SW480 (cell line): ENCODE measurements around the gene TSSK2.
A peak's percentile ranks its signal among the peaks of the same experiment; 100 is the strongest.

Source experiments
- DNase-seq: peaks from one replicate; pipeline ENCODE4 v3.0.0-alpha.2; 2016; ENCODE audit warnings: low spot score

Gene TSSK2

DNA sequence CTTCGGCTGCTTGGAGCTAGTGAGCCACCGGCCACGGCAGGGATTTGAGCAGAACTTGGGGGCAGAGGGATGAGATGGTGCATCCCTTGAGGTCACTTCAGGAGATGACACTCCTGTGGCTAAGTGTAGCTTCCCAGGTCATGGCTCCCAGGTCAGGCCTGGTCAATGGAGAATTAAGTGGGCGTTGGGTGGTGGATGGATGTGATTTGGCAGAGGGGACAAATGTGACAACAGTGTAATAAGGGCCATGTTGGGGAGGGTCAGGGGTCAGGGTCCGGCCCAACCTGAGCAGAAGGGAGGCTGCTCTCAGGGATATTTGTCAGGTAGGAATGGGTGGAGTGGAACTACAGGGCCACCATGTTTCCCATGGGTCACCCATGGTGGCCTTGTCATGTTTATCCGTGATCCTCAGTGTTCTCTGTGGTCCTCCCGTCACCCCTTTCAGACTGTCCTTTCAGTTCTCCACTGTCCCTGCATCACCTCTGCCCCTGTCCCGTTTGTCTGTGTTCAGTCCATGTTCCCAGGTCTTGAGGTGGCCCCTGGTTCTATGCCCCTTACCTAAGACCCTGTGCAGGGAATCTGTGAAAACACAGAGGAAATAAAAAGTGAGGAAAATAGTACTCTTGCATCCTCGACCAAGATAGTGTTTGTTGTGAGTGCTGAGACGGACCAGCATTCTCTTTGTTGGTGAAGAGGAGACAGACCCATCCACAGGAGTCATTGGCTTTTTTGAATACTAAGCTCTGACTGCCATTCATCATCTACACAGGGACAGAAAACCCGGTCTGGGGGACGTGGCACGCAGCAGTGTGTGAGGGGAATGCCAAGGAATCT lies 41.3 kb downstream of the TSSK2 start:
- no peak for DNase-seq

DNA sequence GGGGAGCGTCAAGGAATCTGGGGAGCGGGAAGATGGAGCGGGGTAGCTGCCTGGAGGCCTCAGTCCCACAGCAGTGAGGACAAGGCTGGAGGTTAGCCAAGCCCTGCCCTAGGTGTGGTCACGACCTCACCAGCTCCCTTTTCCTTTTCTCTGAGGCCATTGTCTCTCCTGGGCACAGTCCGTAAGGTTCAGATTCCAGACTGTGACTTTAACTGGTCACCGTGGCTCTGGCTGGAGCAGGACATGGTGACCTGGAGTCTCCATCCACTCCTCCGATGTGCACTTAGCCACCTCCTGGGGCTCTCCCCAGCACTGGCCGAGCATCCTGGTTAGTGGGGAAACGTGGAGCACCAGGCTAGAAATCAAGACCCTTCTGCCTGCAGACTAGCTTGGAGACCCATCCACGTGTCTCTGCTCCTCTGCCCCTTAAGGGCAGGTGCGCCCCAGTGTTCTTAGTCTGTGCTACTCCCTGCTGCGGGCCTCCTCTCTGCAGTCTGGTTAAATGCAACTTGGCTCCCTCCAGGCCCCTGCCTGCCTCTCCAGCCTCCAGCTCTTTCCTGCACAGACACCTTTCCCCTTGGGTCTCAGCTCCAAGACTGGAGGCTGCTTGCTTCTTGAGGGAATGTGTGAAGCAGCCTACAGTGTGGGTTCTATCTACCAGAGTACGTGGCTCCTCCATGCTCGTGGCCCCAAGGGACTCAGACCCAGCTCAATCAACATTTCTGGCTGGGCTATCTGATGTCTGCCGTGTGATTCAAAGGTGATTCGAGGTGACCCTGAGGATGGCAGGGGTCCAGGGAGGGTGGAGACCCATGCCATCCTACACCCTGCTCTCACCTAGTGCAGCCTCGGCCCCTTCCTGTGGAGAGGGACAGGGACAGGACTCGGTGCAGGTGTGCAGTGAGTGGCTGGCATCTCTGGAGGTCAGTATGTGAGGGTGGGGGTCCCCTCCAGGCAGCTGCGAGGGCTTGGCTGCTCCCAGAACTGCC lies 42.2 kb downstream of the TSSK2 start:
- no peak for DNase-seq

DNA sequence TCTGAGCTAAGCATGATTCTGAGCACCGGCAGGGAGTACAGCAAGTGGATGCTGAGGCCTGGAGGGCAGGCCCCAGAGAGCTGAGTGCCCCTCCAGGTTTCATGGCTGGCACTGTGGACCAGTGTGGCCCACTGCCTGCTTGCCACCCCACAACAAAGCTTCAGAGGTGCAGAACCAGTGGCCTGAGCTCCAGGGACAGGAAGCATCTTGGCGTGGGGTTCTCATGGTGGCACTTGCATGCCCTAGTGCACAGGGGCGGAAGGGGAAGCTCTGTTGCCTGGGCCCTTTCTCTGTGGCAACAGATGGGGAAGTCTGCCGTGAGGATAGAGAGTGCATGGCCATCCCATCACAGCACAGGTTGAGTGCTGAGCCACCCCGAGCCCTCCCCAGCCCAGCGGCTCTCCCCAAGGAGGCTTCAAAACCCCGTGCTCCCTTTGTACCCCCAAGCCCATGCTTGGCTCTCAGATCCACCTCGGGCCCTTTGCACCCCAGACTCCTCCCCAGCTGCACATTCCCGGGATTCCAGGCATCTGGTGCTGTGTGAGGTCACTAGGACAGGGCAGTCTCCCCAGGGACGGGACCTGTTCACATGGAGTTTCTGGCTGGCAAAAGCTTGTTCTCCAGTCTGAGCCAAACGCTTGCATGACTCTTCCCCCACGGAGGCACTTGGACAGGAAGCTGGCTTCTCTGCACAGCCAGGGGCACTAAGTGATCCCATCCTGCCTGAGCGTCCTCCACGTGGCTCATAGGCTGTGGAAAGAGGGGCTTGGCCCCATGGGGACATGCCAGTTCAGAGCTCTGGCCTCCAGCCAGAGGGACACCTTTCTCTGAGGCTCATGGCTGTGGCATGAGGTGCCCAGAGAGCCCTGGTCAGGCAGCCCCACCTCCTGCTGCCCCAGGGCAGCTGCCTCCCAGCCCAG lies 43.3 kb downstream of the TSSK2 start:
- DNase-seq = no peak

GRCh38 chr22:19175026-19175601 lies 44.0 kb downstream of the TSSK2 start:
- no peak for DNase-seq

DNA sequence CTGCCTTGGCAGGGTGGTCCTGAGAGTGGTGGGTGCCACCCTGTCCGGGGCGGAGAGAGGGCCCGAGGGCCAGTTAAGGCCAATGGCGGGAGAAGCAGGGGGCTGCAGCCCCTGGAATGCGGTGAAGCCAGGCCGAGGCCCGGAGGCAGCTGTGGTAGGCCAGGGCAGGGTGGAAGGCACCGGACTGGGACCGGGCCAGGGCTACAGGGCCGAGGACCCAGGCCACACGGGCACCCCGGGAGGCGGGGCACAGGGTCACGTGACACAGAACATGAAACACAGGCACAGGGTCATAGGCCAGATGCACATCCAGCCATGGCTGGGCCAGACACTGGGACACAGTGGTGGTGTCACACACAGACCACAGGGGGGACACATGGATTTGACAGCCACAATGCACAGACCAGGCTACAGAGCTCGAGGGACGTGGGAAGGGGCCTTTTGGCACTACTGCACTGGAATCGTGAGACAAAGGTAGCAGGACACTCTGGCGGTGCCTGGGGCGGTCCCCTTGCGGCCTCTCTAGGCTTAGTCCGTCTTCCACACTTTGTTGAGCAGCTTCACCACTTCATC lies 44.6 kb downstream of the TSSK2 start:
- DNase-seq = no peak

DNA sequence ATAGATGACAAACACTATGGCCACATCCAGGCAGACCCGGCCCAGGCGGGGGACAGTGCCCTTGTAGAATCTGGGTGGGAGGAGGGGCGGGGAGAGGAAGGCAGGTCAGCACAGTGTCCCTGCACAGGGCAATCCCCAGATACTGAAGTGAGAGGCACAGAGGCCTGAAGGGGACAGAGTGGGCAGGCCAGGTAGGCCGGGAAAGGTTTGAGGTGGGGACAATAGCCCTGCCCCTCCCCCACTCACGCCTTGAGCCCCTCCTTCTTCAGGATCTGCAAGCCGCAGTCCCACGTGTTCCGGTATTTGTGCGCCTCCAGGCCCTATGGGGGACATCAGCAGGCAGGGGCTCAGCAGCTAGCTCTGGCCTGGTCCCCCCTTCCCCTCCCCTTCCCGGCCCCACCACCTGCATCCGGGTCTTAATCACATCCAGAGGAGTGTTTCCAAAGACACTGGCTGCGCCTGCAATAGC lies 45.1 kb downstream of the TSSK2 start:
- no peak for DNase-seq

GRCh38 chr22:19176732-19177131 lies 45.6 kb downstream of the TSSK2 start:
- DNase-seq = no peak

GRCh38 chr22:19177164-19178064 lies 46.3 kb downstream of the TSSK2 start:
- no peak for DNase-seq

- DNase-seq = no peak
These were observed 47.1 kb downstream of the TSSK2 start for GRCh38 chr22:19178065-19178656.

GRCh38 chr22:19178657-19179496 lies 47.8 kb downstream of the TSSK2 start, which contains the start of gene SLC25A1:
TSS of gene SLC25A1 (minus strand) at chr22:19178736. CDS start at chr22:19178673, 63 bp downstream.
- DNase-seq = peak; percentile 60

- peak; percentile 85 for DNase-seq
These were observed 48.5 kb downstream of the TSSK2 start for GRCh38 chr22:19179497-19180048.

DNA sequence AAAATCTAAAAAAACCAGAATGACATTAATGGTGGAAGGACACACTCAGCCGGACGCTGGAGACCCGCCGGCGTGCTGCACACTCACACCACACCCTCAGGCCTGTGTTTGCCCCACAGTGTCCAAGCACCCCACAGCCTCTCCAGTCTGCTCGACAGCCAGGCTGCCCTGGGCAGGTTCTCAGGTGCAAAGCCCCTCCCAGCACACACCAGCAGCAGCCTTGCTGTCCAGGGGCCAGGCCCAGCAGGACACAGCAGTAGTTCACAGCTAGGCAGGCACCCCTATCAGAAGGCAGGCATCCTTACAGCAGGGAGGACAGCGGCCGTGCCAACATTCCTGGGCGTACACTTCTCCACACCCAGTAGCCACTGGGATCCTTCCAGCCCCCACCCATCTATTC lies 49.1 kb downstream of the TSSK2 start:
- DNase-seq = no peak

- DNase-seq = no peak
These were observed 49.8 kb downstream of the TSSK2 start for GRCh38 chr22:19180740-19181410.

- no peak for DNase-seq
These were observed 50.8 kb downstream of the TSSK2 start for GRCh38 chr22:19181786-19182471.
